Panc1 (cell line): ENCODE results near the gene DRP2. TPM values are rescaled to one million over a fixed set of nuclear protein-coding genes. Genes with fewer than 3 reads are reported as not detected.
"Not testable (repeated sequence)": the region's sequence is repeated elsewhere in the genome, so short reads cannot be mapped to it uniquely, and the experiment has no call there.

Experiments
- ATAC-seq: fragments of 200-7000 bp; cut with Tn5 transposase; 2 replicates; pipeline ENCODE4 v1.9.1; 2020; ENCODE audit warnings: mild to moderate bottlenecking, moderate library complexity
- BruUV-seq: library from RNA; stranded (reverse); fragments of 400-500 nt; replicated peaks from 2 replicates; lab custom pipeline; 2021; lab: Mats Ljungman, UMichigan
- CTCF ChIA-PET: fragments of 300-600 bp; sonication (Branson Sonifier 250); formaldehyde crosslinking; loops from one replicate; lab custom pipeline; 2022; ENCODE audit warnings: antibody characterized with exemption; lab: Charles Lee
- POLR2A ChIA-PET: fragments of 300-600 bp; sonication (Branson Sonifier 250); formaldehyde crosslinking; loops from one replicate; lab custom pipeline; 2022; ENCODE audit warnings: antibody characterized with exemption; lab: Charles Lee
- DNase-seq: peaks from one replicate; pipeline ENCODE4 v3.0.0-alpha.2; 2010; ENCODE audit warnings: low read depth, low spot score
- H3K27ac ChIP-seq: 2 replicates; pipeline ENCODE4 v1.5.1; 2011; ENCODE audit warnings: mild to moderate bottlenecking, low read length, inconsistent platforms
- H3K27me3 ChIP-seq: fragments of 200-500 bp; sonication (Bioruptor generic); 2 replicates; pipeline ENCODE4 v1.6.0; 2014; ENCODE audit warnings: low read length, inconsistent platforms; ENCODE audit not compliant: control insufficient read depth, insufficient read depth
- H3K36me3 ChIP-seq: fragments of 200-500 bp; sonication (Bioruptor generic); 2 replicates; pipeline ENCODE4 v1.5.1; 2014; ENCODE audit warnings: inconsistent platforms, mild to moderate bottlenecking, low read length, moderate library complexity; ENCODE audit not compliant: control insufficient read depth, insufficient read depth
- H3K4me1 ChIP-seq: 2 replicates; pipeline ENCODE4 v1.5.1; 2011; ENCODE audit warnings: inconsistent platforms, mild to moderate bottlenecking, low read length, moderate library complexity; ENCODE audit not compliant: control insufficient read depth, insufficient read depth
- H3K4me3 ChIP-seq, 2 experiments: 2 replicates each; pipeline ENCODE4 v1.5.1; 2011 to 2012; ENCODE audit warnings: low read depth in 2 of 2, low read length in 2 of 2, mild to moderate bottlenecking in 2 of 2, inconsistent platforms in 1 of 2, moderate library complexity in 1 of 2
- H3K9me3 ChIP-seq: fragments of 200-500 bp; sonication (Bioruptor generic); 2 replicates; pipeline ENCODE4 v1.5.1; 2014; ENCODE audit warnings: low read depth, mild to moderate bottlenecking, inconsistent platforms, low read length, moderate library complexity; ENCODE audit not compliant: control insufficient read depth, insufficient read depth
- CTCF ChIP-seq: fragments of 450-650 bp; IDR thresholded peaks from 2 replicates; pipeline ENCODE4 v1.5.1; 2017; ENCODE audit warnings: mild to moderate bottlenecking
- POLR2AphosphoS5 ChIP-seq: IDR thresholded peaks from 2 replicates; pipeline ENCODE4 v1.6.1; 2012; ENCODE audit warnings: mild to moderate bottlenecking, low read depth, low read length, moderate library complexity
- REST ChIP-seq, 2 experiments: IDR thresholded peaks; 2 replicates each; pipeline ENCODE4 v1.6.1; 2011 to 2012; ENCODE audit warnings: low read depth in 2 of 2, control low read depth in 1 of 2, low read length in 1 of 2, mild to moderate bottlenecking in 1 of 2, moderate library complexity in 1 of 2; ENCODE audit not compliant: insufficient read depth in 1 of 2
- SIN3A ChIP-seq: IDR thresholded peaks from 2 replicates; pipeline ENCODE4 v1.6.1; 2012; ENCODE audit warnings: low read depth, mild to moderate bottlenecking, low read length, moderate library complexity, borderline replicate concordance; ENCODE audit not compliant: insufficient read depth
- TCF7L2 ChIP-seq: IDR thresholded peaks from 2 replicates; pipeline ENCODE4 v1.6.1; 2011; ENCODE audit warnings: mild to moderate bottlenecking, low read depth, low read length, inconsistent platforms
- in situ Hi-C: cut with HindIII; loops from 2 replicates; pipeline ENCODE4 v1.10.0; 2016; ENCODE audit warnings: low sequenced_read_pairs, low pct_unique_long_range_greater_than_20kb
- intact Hi-C: fragments of 100-400 bp; cut with micrococcal nuclease; formaldehyde crosslinking; loops from one replicate; pipeline ENCODE4 v1.10.0; 2022; ENCODE audit not compliant: unreplicated experiment
- total RNA-seq: library from RNA; stranded (reverse); gene quantifications from one replicate; pipeline ENCODE4 v1.2.1, GENCODE V29; 2021; ENCODE audit not compliant: unreplicated experiment

The DRP2 gene
- total RNA-seq, 1 experiment from 2014 or later: 0.15 TPM

GRCh38 chrX:101176439-101176838, 43.1 kb upstream of the DRP2 start:
- ChIA-PET CTCF (no interaction called here), POLR2A (no interaction called here)
- intact Hi-C loops (no loop called here), in situ Hi-C loops (no loop called here)
- Histone ChIP-seq H3K4me3 (no peak overlapping the region), H3K27ac (no peak overlapping the region), H3K36me3 (no peaks in the 10 kb centered on the region), H3K27me3 (no peaks in the 10 kb centered on the region), H3K4me1 (no peaks in the 10 kb centered on the region), H3K9me3 (no peaks in the 10 kb centered on the region)
- TF ChIP-seq REST (IDR thresholded peaks at IDR 0.05; ENCODE audit: insufficient read depth in 1 of 2, low read depth in 2 of 2, low read length in 1 of 2) (no peak), POLR2AphosphoS5 (no peak), TCF7L2 (no peak), CTCF (no peak), SIN3A (no peak)
- ATAC-seq (no peak), DNase-seq (no peak)
- BruUV-seq: no TSS peak

- BruUV-seq, DNase-seq, in situ Hi-C loops, ATAC-seq, H3K4me3 ChIP-seq, H3K27me3 ChIP-seq, H3K9me3 ChIP-seq, H3K36me3 ChIP-seq, CTCF ChIA-PET, intact Hi-C loops, POLR2A ChIA-PET, H3K27ac ChIP-seq, H3K4me1 ChIP-seq: not testable (repeated sequence)
Measured at GRCh38 chrX:101184876-101185275, 34.7 kb upstream of the DRP2 start.

GRCh38 chrX:101187961-101188360, 31.6 kb upstream of the DRP2 start:
- in situ Hi-C loops, H3K27me3 ChIP-seq, POLR2A ChIA-PET, H3K9me3 ChIP-seq, intact Hi-C loops, CTCF ChIA-PET, H3K36me3 ChIP-seq, H3K4me1 ChIP-seq, BruUV-seq, H3K27ac ChIP-seq, ATAC-seq, DNase-seq, H3K4me3 ChIP-seq: not testable (repeated sequence)
